22Rv1 (cell line): ENCODE data around the gene AHCYL1.

ENCODE experiments used
- H3K27ac ChIP-seq: fragments of 450-650 bp; 2 replicates; pipeline ENCODE4 v1.5.1; 2017
- CTCF ChIP-seq: fragments of 450-650 bp; IDR thresholded peaks from 2 replicates; pipeline ENCODE4 v1.5.1; 2017; ENCODE audit warnings: mild to moderate bottlenecking
- ZFX ChIP-seq: fragments of 450-650 bp; IDR thresholded peaks from 2 replicates; pipeline ENCODE4 v1.6.1; 2017; ENCODE audit warnings: antibody characterized with exemption, borderline replicate concordance

Gene AHCYL1

DNA sequence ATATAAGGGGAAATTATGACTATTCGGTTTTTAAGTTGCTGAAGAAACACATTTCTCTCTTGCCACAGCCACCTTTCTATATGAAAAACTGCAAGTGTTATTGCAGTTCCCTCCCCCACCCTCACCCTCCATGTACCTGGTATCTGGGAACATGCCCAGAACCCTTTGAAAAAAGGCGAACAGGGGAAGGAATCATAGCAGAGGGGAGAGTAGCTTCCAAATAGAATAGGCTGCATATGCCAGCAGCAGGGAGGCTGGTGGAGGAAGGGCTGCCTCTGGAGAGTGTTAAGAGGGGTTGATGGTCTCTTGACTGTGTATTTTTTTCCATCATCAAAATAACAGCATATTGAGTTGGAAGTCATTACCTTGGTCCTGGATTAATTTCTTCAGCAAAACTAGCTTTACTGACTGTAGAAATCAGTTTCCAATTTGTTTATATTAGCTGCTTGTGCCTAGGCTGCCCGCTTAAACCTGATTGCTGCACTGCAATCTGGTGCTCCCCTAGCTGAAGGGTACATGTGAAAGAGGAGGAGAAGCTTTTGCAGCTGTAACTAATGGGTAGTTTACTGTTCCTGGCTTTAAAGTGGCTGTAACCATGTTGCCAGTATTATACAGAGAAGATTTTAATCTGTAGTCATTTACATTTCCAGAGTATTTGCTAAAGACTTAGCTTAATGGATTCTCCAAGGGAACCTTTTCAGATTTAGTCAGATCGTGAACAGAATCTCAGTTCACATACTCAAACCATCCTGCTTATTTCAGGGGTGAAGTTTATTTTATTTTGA, 22.7 kb downstream of the AHCYL1 start:
- TF ChIP-seq ZFX (no peak), CTCF (no peak)
- H3K27ac ChIP-seq: no peak overlapping the region

DNA sequence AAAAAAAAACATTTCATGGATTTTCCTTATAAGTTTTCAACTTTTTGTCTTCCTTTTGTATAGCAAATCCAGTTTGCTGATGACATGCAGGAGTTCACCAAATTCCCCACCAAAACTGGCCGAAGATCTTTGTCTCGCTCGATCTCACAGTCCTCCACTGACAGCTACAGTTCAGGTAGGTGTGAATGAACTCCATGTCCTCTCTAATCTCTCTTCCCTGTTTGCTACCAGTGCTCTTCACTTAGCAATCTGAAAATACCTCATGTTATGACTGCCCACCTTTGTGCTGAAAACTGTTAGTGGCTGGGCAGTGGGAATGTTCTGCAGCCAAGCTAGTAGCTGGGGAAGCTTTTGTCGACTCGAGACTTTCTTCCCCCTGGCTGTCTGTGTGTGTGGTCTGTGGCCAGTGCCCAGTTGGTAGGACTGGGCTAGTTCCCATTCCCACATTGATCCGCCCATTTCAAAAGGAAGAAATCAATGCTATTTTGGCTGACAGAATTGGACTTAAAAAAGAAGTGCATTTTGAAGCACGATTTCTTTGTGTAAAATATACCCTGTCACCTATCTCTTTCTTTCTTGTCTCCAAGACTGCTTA, 24.5 kb downstream of the AHCYL1 start:
- TF ChIP-seq ZFX: no peak
- TF ChIP-seq CTCF: no peak
- no peak overlapping the region for H3K27ac ChIP-seq

- TF ChIP-seq CTCF (peak; percentile 50), ZFX (no peak)
- no peak overlapping the region for H3K27ac ChIP-seq
Measured at GRCh38 chr1:110011527-110012041, 27.0 kb downstream of the AHCYL1 start.

DNA sequence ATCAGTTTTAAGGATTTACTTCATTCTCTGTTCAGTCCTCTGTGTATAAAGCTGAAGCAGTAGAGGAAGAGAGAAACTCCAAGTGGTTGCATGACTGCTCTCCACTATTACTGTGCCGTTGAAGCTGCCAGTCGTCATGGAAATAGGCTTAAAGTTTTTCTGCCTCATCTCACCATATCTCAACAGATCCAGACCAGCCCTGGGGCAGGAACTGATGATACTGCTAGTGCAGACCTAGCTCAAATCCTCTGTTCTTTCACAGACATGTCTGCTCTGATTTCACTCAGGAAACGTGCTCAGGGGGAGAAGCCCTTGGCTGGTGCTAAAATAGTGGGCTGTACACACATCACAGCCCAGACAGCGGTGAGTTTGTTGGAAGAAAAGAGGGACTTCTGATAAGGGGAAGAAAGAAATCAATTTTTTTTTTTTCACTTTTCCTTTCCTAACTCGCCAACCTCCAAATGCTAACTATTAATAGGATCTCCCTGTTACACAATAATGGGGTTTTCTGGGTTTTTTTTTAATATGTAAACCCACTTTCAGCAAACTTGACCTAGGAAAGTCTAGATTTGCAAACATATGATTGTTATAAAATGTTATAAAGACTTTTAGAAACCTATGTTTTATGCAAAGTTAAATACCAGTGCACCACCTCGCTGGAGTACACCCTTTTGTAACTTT, 27.7 kb downstream of the AHCYL1 start:
- no peak overlapping the region for H3K27ac ChIP-seq
- TF ChIP-seq ZFX: no peak
- TF ChIP-seq CTCF: no peak

GRCh38 chr1:110017792-110018191, 33.2 kb downstream of the AHCYL1 start:
- TF ChIP-seq CTCF: no peak
- TF ChIP-seq ZFX: no peak
- no peak overlapping the region for H3K27ac ChIP-seq

DNA sequence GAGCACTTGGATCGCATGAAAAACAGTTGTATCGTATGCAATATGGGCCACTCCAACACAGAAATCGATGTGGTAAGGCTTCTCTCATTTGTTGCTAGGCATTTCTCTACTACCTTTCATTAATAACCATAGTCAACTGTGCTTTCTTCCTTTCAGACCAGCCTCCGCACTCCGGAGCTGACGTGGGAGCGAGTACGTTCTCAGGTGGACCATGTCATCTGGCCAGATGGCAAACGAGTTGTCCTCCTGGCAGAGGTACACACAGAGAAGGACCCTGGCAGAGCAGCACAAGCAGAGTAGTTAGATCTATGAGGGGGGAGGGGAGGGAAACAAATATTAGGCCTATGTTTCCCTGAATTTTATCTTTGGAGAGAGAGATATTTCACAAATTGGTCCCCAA, 33.8 kb downstream of the AHCYL1 start:
- H3K27ac ChIP-seq: no peak overlapping the region
- TF ChIP-seq ZFX: no peak
- TF ChIP-seq CTCF: no peak
